Spleen (tissue), 11 donors: ENCODE data around the gene RAD23B. TPM values are rescaled to one million over a fixed set of nuclear protein-coding genes. Genes with fewer than 3 reads are reported as not detected.

Experiments used
- DNase-seq: peaks from one replicate; pipeline ENCODE4 v3.0.0-alpha.2; 2020
- H3K27ac ChIP-seq, 8 donors: fragments of 200-600 bp; sonication (generic) in 7 of 8; 1 replicate in 4 of 8; 2 replicates in 4 of 8; pipeline versions ENCODE4 v1.5.0 to v1.8.0; 2016 to 2021; ENCODE audit warnings: inconsistent platforms in 4 of 8, mild to moderate bottlenecking in 4 of 8, moderate library complexity in 1 of 8
- H3K27me3 ChIP-seq, 7 donors: fragments of 200-600 bp; sonication (generic) in 6 of 7; replicated peaks in 1 of 7; 1 replicate in 4 of 7; 2 replicates in 3 of 7; pipeline versions ENCODE4 v1.5.0 to v1.8.0; 2016 to 2021; ENCODE audit warnings: inconsistent platforms in 3 of 7, mild to moderate bottlenecking in 1 of 7
- H3K36me3 ChIP-seq, 6 donors: fragments of 200-600 bp; sonication (generic) in 5 of 6; 1 replicate in 4 of 6; 2 replicates in 2 of 6; pipeline versions ENCODE4 v1.5.0 to v1.8.0; 2016 to 2021; ENCODE audit warnings: inconsistent platforms in 2 of 6
- H3K4me1 ChIP-seq, 6 donors: fragments of 200-600 bp; sonication (generic) in 5 of 6; 1 replicate in 3 of 6; 2 replicates in 3 of 6; pipeline versions ENCODE4 v1.5.0 to v1.8.0; 2016 to 2021; ENCODE audit warnings: inconsistent platforms in 3 of 6
- H3K4me3 ChIP-seq, 8 donors: fragments of 200-600 bp; sonication (generic) in 7 of 8; 1 replicate in 4 of 8; 2 replicates in 4 of 8; pipeline versions ENCODE4 v1.5.0 to v1.8.0; 2016 to 2021; ENCODE audit warnings: inconsistent platforms in 4 of 8, mild to moderate bottlenecking in 4 of 8, moderate library complexity in 2 of 8
- H3K9me3 ChIP-seq, 8 donors: fragments of 200-600 bp; sonication (generic) in 7 of 8; 1 replicate in 4 of 8; 2 replicates in 4 of 8; pipeline versions ENCODE4 v1.5.0 to v1.8.0; 2016 to 2021; ENCODE audit warnings: inconsistent platforms in 4 of 8
- POLR2A ChIP-seq, 3 donors: fragments of 450-650 bp; IDR thresholded peaks; one replicate each; pipeline ENCODE4 v1.5.1; 2017; ENCODE audit warnings: antibody characterized with exemption in 3 of 3, mild to moderate bottlenecking in 1 of 3
- POLR2AphosphoS5 ChIP-seq, 3 donors: sonication (generic); formaldehyde crosslinking; IDR thresholded peaks; one replicate each; pipeline ENCODE4 v1.5.1; 2017; ENCODE audit warnings: antibody characterized with exemption in 3 of 3
- WGBS, 5 donors: extraction: QIAGEN DNeasy Blood & Tissue Kit in 3 of 5; methylation state at CpG; one replicate each; pipeline versions ENCODE4 v1.1.5 to v1.1.7; 2013 to 2018; 5-methylcytosine and 5-hydroxymethylcytosine counted together
- intact Hi-C: fragments of 100-400 bp; cut with DNase I; formaldehyde crosslinking; loops from one replicate; pipeline ENCODE4 v1.15.0; 2023; ENCODE audit warnings: low total_unique reads
- polyA plus RNA-seq, 3 donors: library from polyadenylated mRNA; stranded (reverse); fragments of 200-250 nt; gene quantifications; one replicate each; pipeline ENCODE4 v1.2.1, GENCODE V29; 2013
- total RNA-seq, 7 donors: library from RNA; depleted of rRNA in 3 of 7; stranded (reverse); fragments of >200 nt in 3 of 7; fragmentation: NEBNext Ultra II Directional in 4 of 7; extraction: Animal tissue kit (Norgen Biotek cat#: 25700) in 4 of 7; gene quantifications; one replicate each; pipeline versions ENCODE4 v1.1.0 to v1.2.1, GENCODE V29; 2016 to 2021
- TF ChIP-seq, protein P1 (sequence below), 11 experiments: fragments of 200-600 bp in 7 of 11; fragments of 450-650 bp in 4 of 11; sonication (generic) in 4 of 11; IDR thresholded peaks in 8 of 11; conservative IDR thresholded peaks in 3 of 11; 1 replicate in 7 of 11; 2 replicates in 4 of 11; pipeline versions ENCODE4 v1.4.0 to v1.8.0; 2016 to 2021; ENCODE audit warnings: antibody characterized with exemption in 11 of 11, inconsistent platforms in 4 of 11, mild to moderate bottlenecking in 1 of 11
- donor health status: healthy with polysubstance abuse.
- donor health status: DM: no; HTN: no; CAD: no; lungs with moderate emphysema.
- donor health status: DM: no; HTN: no; CAD: no.
- donor health status: Bipolar disorder and iron deficiency.
- donor health status: healthy.
- donor health status: DM: no; HTN: no; CAD: no.
- donor health status: DM: yes; HTN: yes; CAD: no.

RAD23B gene
- total and polyA plus RNA-seq, 10 donors = 21.3 to 91.9 (median 64.5) TPM

DNA sequence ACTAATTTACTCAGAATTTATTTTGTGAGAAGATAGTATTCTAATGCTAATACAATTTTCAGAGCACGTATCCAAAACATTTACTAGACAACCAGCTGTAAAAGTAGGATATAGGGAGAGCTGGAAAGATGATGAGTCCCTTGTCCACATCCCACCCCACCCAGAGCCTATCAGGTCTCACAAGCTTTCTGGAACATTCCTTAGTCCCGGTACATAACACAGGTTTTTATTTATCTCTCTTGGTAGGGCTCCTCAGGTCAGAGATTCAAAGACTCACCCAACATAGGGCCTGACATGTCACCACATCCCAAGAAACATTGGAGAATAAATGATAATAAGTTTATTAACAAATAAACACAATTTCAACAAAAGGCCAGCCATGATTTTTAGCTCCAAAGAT, 13.8 kb upstream of the RAD23B start:
- WGBS, 5 donors = 89 to 96% (median 94%) methylated on average over 2 of the region's 2 CpGs
- Histone ChIP-seq H3K4me1 (peaks cover 0 to 13% (median 4%) of the 10 kb centered on the region in 6 donors), H3K27me3 (peaks cover 0 to 9% (median 0%) of the 10 kb centered on the region in 7 donors), H3K27ac (no peak overlapping the region), H3K4me3 (no peak overlapping the region), H3K36me3 (no peaks in the 10 kb centered on the region), H3K9me3 (peaks cover 0 to 16% (median 14%) of the 10 kb centered on the region in 8 donors)
- no peak for DNase-seq
- no peak for TF ChIP-seq POLR2A (IDR thresholded peaks at IDR 0.05)
- TF ChIP-seq, protein P1, sequence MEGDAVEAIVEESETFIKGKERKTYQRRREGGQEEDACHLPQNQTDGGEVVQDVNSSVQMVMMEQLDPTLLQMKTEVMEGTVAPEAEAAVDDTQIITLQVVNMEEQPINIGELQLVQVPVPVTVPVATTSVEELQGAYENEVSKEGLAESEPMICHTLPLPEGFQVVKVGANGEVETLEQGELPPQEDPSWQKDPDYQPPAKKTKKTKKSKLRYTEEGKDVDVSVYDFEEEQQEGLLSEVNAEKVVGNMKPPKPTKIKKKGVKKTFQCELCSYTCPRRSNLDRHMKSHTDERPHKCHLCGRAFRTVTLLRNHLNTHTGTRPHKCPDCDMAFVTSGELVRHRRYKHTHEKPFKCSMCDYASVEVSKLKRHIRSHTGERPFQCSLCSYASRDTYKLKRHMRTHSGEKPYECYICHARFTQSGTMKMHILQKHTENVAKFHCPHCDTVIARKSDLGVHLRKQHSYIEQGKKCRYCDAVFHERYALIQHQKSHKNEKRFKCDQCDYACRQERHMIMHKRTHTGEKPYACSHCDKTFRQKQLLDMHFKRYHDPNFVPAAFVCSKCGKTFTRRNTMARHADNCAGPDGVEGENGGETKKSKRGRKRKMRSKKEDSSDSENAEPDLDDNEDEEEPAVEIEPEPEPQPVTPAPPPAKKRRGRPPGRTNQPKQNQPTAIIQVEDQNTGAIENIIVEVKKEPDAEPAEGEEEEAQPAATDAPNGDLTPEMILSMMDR (IDR thresholded peaks at IDR 0.05 in 8 of 11, conservative IDR thresholded peaks at IDR 0.05 in 3 of 11) = no peak
- TF ChIP-seq POLR2AphosphoS5 (IDR thresholded peaks at IDR 0.05) = no peak
- intact Hi-C loops = no loop called here

- WGBS, 5 donors = 83 to 96% (median 89%) methylated on average over 4 of the region's 4 CpGs
- no peak for DNase-seq
- TF ChIP-seq POLR2AphosphoS5 (IDR thresholded peaks at IDR 0.05) = no peak
- Histone ChIP-seq H3K36me3 (no peaks in the 10 kb centered on the region), H3K4me1 (peaks cover 0 to 13% (median 4%) of the 10 kb centered on the region in 6 donors), H3K4me3 (no peak overlapping the region), H3K27me3 (peaks cover 0 to 9% (median 0%) of the 10 kb centered on the region in 7 donors), H3K9me3 (peaks cover 0 to 14% (median 11%) of the 10 kb centered on the region in 8 donors), H3K27ac (no peak overlapping the region)
- intact Hi-C loops = no loop called here
Observed at GRCh38 chr9:107269681-107270080, 13.4 kb upstream of the RAD23B start.

- Histone ChIP-seq H3K4me1 (peaks cover 0 to 15% (median 4%) of the 10 kb centered on the region in 6 donors), H3K27ac (no peak overlapping the region), H3K4me3 (no peak overlapping the region), H3K9me3 (peaks cover 0 to 11% (median 8%) of the 10 kb centered on the region in 8 donors), H3K36me3 (no peaks in the 10 kb centered on the region), H3K27me3 (peaks cover 0 to 9% (median 0%) of the 10 kb centered on the region in 7 donors)
- no peak for TF ChIP-seq POLR2A (IDR thresholded peaks at IDR 0.05)
- TF ChIP-seq, protein P1 (IDR thresholded peaks at IDR 0.05 in 8 of 11, conservative IDR thresholded peaks at IDR 0.05 in 3 of 11) = no peak
- no peak for TF ChIP-seq POLR2AphosphoS5 (IDR thresholded peaks at IDR 0.05)
- WGBS, 5 donors = 14 to 44% (median 25%) methylated on average over 1 of the region's 1 CpG
- DNase-seq = no peak
- intact Hi-C loops = no loop called here
Observed at GRCh38 chr9:107270082-107270481, 13.0 kb upstream of the RAD23B start.

- DNase-seq = no peak
- intact Hi-C loops = no loop called here
- H3K27me3 ChIP-seq = peaks cover 0 to 9% (median 0%) of the 10 kb centered on the region in 7 donors
- no peaks in the 10 kb centered on the region for H3K36me3 ChIP-seq
- H3K27ac ChIP-seq = no peak overlapping the region
- TF ChIP-seq POLR2AphosphoS5 (IDR thresholded peaks at IDR 0.05) = no peak
- no peak for TF ChIP-seq POLR2A (IDR thresholded peaks at IDR 0.05)
- TF ChIP-seq, protein P1 (IDR thresholded peaks at IDR 0.05 in 8 of 11, conservative IDR thresholded peaks at IDR 0.05 in 3 of 11) = no peak
- H3K9me3 ChIP-seq = peaks cover 0 to 6% (median 3%) of the 10 kb centered on the region in 8 donors
- H3K4me3 ChIP-seq = no peak overlapping the region
- H3K4me1 ChIP-seq = peaks cover 0 to 20% (median 6%) of the 10 kb centered on the region in 6 donors
Observed at GRCh38 chr9:107270580-107270979, 12.5 kb upstream of the RAD23B start.

DNA sequence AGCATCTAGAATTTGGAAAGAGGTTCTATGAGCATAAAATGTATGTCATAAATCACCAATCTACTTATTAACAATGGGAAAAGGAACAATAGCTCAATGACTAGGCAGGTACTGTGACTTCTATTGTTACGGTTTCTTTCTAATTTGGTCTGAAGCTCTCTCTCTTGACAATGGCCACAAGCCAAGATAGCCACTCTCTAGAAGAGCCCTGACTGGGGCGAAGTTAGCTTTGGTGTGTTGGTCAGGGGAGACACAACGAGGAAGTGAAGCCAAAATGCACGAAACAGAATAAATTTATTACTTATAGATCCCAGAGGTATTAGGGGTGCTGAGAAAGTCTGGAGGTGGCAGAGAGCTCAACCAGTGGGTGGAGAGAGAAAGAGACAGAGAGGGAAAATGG, 9.4 kb upstream of the RAD23B start:
- H3K9me3 ChIP-seq = no peaks in the 10 kb centered on the region
- no peak for DNase-seq
- no peaks in the 10 kb centered on the region for H3K36me3 ChIP-seq
- no peak overlapping the region for H3K27ac ChIP-seq
- H3K27me3 ChIP-seq = peaks cover 0 to 9% (median 0%) of the 10 kb centered on the region in 7 donors
- no peak overlapping the region for H3K4me3 ChIP-seq
- H3K4me1 ChIP-seq = peaks cover 0 to 21% (median 6%) of the 10 kb centered on the region in 6 donors
- WGBS, 5 donors = 73 to 83% (median 75%) methylated on average over 4 of the region's 4 CpGs
- TF ChIP-seq, protein P1 (IDR thresholded peaks at IDR 0.05 in 8 of 11, conservative IDR thresholded peaks at IDR 0.05 in 3 of 11) = no peak
- TF ChIP-seq POLR2AphosphoS5 (IDR thresholded peaks at IDR 0.05) = no peak
- no peak for TF ChIP-seq POLR2A (IDR thresholded peaks at IDR 0.05)
- intact Hi-C loops = no loop called here
